HG03558 (cell line): Measurements from ENCODE around the gene PLCG2.
"Not testable (repeated sequence)": the region's sequence is repeated elsewhere in the genome, so short reads cannot be mapped to it uniquely, and the experiment has no call there.

Experiments used
- ATAC-seq: cut with Tn5 transposase; IDR thresholded peaks from one replicate; pipeline ENCODE4 v1.9.1; 2021; ENCODE audit warnings: moderate number of reproducible peaks; ENCODE audit not compliant: unreplicated experiment; ENCODE audit errors: extremely low read depth

The PLCG2 gene

DNA sequence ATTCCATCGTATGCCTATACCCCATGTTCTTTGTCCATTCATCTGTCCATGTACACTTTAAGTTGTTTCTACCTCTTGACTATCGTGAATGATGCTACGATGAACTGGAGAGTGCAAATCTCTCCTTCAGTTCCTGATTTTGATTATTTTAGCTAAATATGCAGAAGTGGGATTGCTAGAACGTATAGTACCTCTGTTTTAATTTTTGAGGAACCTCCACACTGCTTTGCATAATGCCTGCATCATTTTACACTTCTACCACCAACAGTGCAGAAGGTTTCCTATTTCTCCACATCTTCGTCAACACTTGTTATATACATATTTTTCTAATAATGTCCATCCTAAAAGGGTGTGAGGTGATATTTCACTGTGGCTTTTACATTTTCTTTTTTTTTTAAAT is 188.3 kb downstream of the PLCG2 start:
- no peak for ATAC-seq

DNA sequence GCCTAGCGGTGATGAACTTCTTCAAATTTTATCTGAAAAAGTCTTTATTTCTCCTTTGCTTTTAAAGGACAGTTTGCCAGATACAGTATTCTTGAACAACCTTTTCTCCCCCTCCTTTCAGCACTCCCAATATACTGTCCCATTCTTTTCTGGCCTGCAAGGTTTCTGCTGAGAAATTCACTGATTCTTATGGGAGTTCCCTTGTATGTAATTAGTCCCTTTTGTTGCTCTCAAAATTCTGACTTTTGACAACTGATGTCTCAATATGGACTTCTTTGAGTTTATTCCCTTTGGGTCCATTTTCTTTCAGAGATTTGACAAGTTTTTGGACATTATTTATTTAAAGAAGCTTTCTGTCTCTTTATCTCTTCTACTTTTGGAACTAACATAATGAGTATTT is 192.8 kb downstream of the PLCG2 start:
- no peak for ATAC-seq

DNA sequence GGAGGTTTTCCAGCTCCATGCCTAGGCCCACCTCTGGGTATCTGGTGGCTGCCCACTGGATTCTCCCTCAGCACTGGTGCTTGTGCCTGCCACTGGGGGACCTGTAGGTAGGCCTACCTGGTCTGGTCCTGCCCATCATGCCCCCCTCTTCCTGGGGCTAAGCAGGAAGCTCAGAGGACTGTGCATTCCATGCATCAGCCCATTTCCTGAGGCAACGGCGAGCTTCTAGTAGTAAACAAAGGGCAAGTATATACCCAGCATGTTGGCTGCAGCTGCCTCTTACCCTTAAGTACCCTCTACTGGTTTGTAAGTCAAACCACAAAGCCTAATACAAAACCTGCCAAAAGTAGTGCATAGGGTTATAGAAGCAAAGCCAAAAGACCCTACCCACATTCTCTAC is 194.6 kb downstream of the PLCG2 start:
- no peak for ATAC-seq

DNA sequence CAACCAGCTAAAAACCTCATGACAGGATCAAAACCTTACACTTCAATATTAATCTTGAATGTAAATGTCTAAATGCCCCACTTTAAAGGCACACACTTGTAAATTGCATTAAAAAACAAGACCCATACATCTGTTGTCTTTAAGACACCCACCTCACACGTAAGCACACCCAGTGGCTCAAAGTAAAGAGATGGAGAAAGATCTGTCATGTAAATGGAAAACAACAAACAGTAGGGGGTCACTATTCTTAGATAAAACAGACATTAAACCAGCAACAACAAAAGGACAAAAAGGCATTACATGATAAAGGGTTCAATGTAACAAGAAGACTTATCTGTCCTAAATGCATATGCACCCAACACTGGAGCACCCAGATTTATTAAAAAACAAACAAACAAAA is 196.5 kb downstream of the PLCG2 start:
- no peak for ATAC-seq

DNA sequence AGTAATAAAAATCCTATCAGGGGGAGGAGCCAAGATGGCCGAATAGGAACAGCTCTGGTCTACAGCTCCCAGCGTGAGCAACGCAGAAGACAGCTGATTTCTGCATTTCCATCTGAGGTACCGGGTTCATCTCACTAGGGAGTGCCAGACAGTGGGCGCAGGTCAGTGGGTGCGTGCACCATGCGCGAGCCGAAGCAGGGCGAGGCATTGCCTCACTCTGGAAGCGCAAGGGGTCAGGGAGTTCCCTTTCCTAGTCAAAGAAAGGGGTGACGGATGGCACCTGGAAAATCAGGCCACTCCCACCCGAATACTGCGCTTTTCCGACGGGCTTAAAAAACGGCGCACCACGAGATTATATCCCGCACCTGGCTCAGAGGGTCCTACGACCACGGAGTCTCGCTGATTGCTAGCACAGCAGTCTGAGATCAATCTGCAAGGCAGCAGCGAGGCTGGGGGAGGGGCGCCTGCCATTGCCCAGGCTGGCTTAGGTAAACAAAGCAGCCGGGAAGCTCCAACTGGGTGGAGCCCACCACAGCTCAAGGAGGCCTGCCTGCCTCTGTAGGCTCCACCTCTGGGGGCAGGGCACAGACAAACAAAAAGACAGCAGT is 198.3 kb downstream of the PLCG2 start:
- ATAC-seq, result not testable (repeated sequence)

DNA sequence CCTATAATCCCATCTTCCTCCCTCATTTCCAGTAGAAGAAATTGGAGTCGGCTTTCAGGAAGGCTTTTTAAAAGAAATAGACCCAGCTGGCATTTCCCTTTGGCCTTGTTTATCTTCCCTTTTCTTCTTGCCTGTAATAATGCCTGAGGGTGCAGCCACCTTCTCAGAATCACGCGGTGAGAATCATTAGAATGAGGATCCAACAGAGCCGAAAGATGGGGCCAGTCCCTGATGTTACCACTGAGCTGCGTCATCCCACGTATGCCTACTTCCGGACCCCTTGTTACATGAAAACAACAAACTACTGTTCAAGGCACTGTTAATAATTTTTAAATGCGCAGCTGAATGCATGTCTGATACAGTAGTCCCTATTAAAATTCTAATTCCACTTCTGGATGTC is 208.0 kb downstream of the PLCG2 start:
- ATAC-seq, result no peak

DNA sequence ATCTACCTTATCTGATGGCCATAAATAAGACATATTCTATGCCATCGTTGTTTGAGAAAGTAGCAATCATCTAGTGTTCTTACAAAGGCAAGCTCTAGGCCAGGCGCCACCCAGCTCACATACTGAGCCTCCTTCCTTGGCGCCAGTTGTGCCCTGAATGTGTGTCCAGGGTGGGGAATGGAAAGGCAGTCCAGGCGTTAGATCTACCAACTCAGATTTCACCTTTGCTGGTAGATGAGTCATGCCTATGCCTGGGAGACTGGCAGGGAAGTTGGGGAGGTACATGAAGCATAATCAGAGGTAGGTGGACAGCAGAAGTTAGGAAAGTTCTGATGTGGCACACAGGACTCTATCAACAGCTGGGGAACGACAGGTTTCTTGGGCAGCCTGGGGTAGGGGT is 208.6 kb downstream of the PLCG2 start:
- ATAC-seq, result no peak

DNA sequence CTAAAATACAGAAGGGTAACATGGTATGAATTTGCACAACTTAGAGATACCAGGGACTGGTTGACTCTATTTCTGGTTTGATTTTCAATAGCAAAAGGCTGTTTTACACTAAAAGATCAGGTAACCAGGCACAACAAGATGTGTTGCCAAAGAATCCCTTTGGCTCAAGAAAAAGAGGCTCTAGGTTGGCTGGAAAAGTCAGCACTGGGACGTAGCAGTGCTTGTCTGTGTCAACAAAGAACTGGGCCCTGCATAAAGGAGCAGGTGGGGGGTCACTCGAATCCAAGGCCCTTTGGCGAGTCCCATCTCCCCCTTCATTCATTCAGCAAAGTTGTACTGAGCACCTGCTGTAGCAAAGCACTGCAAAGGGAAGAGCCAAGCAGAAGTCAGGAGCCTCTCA is 213.8 kb downstream of the PLCG2 start:
- ATAC-seq, result no peak

DNA sequence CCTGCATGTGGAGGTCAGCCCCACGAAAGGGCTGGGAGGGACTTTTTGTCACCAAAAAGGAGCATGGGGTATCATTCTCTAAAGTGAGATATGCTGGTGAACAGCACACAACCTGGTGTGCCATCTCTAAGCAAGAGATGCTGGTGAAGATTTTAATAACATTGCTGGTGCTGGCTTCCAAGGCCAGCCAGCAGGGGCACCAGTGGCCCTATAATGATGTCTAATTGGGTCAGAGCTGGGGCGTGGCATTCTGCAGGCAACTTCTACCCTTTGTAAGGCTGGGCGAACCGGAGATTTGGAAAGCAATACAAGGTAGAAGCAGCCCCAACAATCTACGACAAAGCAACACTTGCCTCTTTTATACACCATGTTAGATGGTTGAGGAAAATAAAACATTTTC is 215.4 kb downstream of the PLCG2 start:
- no peak for ATAC-seq

DNA sequence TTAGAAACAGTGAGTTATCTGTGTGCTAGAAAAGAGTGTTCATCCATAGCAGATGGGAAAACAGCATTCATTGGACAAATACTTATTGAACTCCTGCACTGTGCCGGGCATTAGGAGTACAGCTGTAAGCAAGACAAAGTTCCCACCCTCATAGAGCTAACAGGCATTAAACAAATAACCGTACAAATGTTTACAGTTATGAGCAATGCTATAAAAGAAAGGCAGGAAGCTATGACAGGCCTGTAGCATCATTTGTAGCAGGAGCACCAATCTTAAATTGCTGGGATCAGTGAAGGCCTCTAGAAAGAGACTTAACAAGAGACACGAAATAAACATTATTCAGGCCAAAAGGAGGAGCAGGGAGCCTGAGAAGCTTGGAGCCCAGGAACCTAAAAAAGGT is 216.6 kb downstream of the PLCG2 start:
- ATAC-seq, result no peak

DNA sequence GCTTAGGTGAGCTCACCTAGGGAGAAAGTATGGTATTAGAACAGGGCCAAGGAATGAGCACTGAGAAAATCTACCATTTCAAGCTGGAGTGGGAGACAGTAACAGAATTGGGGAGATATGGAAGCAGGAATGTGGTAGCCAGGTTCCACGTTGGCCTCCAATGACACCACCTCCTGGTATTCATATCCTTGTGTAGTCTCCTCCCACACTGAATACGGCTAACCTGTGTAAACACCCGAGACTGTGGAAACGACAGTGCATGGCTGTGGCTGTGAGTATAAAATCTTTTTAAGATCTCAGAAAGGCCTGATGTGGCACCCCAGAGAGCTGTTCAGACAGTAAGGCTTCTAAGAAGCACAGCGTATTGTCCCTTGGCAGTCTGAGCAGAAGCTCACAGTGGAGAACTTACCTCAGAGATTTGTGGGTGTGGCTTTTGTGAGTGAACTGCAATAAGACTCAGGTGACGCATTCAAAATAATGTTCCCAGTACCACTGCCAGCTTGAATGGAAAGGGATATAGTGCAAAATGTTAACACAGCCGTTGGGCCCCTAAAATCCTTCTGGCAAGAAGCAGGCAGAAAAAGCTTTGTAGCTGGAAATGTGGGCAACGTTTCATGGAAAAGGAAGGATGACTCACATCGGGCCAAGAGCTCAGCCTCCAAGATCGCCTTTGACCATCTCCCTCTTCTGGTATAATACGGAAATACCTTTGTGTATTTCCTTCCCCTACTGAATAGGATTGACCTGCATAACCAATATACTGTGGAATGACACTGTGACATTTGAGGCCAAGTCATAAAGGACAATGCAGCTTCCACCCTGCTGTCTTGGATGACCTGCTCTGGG is 217.8 kb downstream of the PLCG2 start:
- ATAC-seq, result no peak

DNA sequence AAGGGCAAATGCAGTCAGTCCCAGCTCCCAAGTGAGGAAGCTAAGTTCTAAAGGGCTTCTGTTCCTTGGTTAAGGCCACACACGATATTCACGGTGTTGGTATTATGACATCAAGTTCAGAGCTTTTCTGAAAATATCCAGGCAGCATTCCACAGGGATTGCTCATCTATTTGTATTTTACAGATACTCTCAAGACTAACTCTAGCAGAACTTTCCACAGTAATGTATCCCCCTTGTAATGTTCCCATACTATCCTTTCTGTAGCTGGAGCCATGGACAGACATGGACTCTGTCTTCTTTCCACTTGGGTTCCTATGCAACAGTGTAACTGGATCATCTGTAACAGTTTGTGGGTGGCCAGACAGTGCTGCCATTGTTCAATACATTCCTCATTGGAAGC is 218.6 kb downstream of the PLCG2 start:
- no peak for ATAC-seq

DNA sequence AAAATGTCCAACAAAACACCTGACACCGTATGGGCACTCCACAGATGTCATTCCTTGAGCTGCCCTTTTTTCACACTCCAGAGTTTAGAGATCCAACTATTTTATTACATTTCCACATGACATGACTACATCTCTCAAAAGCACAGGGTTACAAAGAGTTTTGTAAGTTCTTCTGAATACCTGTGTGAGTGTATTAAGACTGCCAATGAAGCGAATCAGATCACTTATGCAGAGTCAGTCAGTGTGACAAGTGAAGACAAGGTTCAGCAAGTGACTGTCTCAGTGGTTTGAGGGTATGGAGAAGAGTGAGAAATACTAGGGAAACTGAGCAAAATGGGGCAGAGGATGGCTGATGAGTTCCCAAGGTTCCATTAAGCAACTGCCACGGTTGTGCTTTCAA is 223.7 kb downstream of the PLCG2 start:
- ATAC-seq, result no peak

DNA sequence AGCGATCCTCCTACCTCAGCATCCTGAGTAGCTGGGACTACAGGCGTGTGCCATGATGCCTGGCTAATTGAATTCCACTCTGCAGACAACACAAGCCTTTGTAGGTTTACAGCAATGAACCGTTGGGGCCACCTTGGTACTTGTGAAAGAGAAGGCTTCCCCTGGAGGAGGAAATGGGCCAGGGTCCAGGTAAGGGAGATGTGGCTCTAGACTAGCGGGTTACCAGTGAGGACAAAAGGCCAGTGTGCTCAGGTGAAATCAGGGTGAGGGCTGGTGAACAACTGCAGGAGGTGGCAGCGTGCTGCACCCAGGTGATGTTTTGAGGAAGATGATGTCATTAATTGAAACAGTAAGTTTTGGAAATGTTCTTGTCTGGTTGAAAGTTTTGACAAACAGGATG is 225.5 kb downstream of the PLCG2 start:
- no peak for ATAC-seq

DNA sequence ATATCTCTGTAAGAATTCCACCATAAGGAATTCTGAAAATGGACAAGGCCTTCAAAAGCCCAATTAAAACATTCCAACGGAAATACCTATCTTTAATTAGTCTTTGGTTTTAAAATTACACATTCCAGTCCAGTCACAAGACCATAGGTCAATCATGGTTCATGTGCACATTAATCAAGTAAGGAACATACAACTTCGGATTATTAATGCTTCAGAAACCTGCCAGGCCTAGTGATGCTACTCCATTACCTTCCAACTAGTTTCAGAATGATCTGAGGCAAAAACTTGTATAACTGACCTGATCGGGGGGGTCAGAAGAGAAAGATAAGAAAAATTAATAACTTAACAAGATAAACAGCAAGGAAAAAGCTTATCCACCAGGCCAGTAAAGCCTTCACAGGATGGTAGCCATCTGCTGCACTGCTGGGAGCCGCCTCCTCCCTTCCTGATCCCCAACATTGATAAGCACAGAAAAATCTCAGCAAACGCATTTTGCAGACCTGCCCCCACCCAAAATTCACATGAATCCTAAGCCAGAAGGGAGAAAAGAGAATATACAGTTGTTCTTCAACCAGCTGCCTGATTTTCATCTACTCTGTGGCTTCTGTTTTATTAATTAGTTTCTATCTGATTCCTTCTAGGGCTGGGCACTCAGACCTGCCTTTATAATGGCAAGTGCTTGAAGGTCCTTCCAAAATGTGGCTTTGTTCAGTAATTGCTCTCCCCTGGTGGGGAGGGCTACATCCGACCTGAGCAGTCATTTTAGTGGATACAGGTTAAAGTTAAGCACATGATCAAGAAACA is 226.1 kb downstream of the PLCG2 start:
- ATAC-seq, result no peak

DNA sequence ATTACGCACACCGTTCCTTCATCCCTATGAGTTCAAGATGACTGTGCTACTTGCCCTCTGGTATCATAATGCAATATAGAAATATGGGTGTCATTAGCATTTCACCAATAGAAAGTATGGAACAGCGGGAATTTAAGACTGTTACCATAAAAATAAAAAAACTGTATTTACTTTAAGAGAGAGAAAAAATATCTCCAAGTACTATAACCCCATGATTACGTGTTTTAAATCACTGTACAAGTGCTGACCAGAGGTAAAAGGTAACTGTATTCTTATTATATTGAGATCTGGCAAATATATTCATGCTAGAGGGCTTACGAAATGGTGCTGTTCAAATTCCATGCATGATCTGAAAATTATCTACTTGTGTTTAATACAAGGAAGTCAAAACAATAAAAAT is 226.9 kb downstream of the PLCG2 start:
- no peak for ATAC-seq

DNA sequence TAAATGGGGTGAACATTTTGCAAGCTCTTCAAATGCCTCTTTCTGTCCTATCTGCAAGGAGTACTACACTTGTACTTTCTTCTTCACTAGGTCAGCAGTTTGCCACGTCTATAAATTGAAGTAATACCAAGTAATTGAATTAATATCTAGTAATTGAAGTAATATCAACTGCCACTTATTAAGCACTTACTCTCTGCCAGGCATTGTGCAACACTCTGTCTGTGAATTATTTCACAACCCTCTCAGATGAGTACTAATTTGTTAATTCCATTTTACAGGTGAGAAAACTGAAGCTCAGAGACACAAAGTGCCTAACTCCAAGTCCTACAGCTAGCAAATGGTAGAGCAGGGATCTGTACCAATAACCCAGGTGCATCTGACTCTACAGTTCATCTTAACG is 228.1 kb downstream of the PLCG2 start:
- no peak for ATAC-seq

DNA sequence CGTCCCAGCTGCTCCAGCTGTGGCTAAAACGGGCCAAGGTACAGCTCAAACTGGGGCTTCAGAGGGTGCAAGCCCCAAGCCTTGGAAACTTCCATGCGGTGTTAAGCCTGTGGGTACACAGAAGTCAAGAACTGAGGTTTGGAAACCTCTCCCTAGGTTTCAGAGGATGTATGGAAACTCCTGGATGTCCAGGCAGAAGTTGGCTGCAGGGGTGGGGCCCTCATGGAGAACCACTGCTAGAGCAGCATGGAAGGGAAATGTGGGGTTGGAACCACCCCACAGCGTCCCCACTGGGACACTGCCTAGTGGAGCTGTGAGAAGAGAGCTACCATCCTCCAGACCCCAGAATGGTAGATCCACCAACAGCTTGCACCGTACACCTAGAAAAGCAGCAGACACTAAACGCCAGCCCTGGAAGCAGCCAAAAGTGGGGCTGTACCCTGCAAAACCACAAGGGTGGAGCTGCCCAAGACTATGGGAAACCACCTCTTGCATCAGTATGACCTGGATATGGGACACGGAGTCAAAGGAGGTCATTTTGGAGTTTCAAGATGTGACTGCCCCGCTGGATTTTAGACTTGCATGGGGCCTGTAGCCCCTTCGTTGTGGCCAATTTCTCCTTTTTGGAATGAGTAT is 230.0 kb downstream of the PLCG2 start:
- no peak for ATAC-seq

DNA sequence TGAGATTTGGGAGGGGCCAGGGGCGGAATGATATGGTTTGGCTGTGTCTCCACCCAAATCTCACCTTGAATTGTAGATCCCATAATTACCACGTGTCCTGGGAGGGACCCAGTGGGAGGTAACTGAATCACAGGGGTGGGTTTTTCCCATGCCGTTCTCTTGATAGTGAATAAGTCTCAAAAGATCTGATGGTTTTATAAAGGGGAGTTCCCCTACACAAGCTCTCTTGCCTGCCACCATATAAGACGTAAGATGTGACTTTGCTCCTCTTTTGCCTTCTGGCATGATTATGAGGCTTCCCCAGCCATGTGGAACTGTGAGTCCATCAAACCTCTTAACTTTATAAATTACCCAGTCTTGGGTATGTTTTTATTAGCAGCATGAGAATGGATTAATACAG is 230.7 kb downstream of the PLCG2 start:
- ATAC-seq, result not testable (repeated sequence)

DNA sequence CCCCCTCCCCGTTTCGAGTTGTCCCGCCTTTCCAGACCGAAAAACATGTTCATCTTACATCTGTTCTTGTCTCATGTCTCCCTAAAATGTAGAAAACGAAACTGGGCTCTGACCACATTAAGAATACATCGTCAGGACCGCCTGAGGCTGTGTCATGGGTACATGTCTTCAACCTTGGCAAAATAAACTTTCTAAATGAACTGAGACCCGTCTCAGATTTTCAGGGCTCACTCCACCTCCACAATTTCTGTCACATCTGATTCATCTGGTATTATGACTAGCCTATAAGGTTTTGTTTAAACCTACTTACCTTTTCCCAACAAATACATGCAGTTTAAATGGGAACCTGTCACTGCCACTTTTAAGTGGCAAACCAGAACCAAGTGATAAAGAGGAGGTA is 231.6 kb downstream of the PLCG2 start:
- ATAC-seq, result no peak

DNA sequence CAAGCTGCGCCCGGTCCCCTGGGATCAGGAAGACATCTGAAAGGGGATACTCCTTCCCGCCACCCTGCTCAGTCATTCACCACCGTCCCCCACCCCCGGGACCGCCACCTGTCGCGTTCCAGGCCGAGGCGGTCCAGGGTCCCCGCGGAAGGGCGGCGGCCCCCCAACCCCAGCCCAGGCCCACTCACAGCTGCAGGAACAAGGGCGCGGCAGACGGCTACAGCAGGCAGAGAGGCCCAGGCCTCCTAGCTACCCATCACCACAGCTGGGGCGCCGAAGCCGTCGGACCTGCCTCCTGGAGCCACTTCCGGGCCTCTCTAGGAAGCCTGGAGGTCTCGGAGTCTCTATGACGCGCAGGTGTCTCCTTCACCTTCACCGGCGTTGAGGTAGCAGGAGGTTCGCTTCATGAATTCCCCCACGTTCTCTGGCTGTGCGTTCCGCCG is 232.1 kb downstream of the PLCG2 start, which contains the start of gene SDR42E1:
Gene SDR42E1 (minus strand): TSS at position 272 of the 443 bp plus-strand sequence. CDS start 10,612 bp downstream, outside the sequence.
- no peak for ATAC-seq
